Fibroblast of lung (primary cell): ENCODE measurements around the gene SPARC.

ENCODE experiments used
- CTCF ChIP-seq, 2 donors: IDR thresholded peaks in 1 of 2; conservative IDR thresholded peaks in 1 of 2; 1 replicate in 1 of 2; 2 replicates in 1 of 2; pipeline ENCODE4 v1.5.1; 2011 to 2012; ENCODE audit warnings: low read length in 2 of 2, control low read depth in 1 of 2, inconsistent platforms in 1 of 2, low read depth in 1 of 2, mild to moderate bottlenecking in 1 of 2
- EZH2 ChIP-seq: IDR thresholded peaks from 2 replicates; pipeline ENCODE4 v1.5.1; 2012; ENCODE audit warnings: low read length, control low read depth, mild to moderate bottlenecking; ENCODE audit errors: missing control alignments

- TF ChIP-seq CTCF (conservative IDR thresholded peaks at IDR 0.05 in 1 of 2, IDR thresholded peaks at IDR 0.05 in 1 of 2; ENCODE audit: low read depth in 1 of 2, low read length in 2 of 2), result no peak
- no peak for TF ChIP-seq EZH2
Measured at GRCh38 chr5:151688436-151688835, 1.7 kb upstream of the SPARC start.
